Subcutaneous abdominal adipose tissue (tissue), 5 donors: ENCODE measurements around the gene RGS3.

Experiments
- H3K27ac ChIP-seq: one replicate; pipeline ENCODE4 v1.7.0; 2013; ENCODE audit warnings: low read depth, mild to moderate bottlenecking, inconsistent platforms, low read length, moderate library complexity
- H3K27me3 ChIP-seq, 5 donors: one replicate each; pipeline ENCODE4 v1.7.0; 2013; ENCODE audit warnings: low read length in 5 of 5, inconsistent platforms in 1 of 5; ENCODE audit not compliant: control insufficient read depth in 5 of 5, insufficient read depth in 4 of 5
- H3K36me3 ChIP-seq, 5 donors: one replicate each; pipeline ENCODE4 v1.7.0; 2013; ENCODE audit warnings: low read length in 5 of 5; ENCODE audit not compliant: control insufficient read depth in 5 of 5, insufficient read depth in 5 of 5
- H3K4me1 ChIP-seq, 5 donors: one replicate each; pipeline ENCODE4 v1.7.0; 2013; ENCODE audit warnings: low read length in 5 of 5, mild to moderate bottlenecking in 3 of 5, moderate library complexity in 1 of 5; ENCODE audit not compliant: control insufficient read depth in 5 of 5, insufficient read depth in 5 of 5
- H3K4me3 ChIP-seq, 5 donors: one replicate each; pipeline ENCODE4 v1.7.0; 2013; ENCODE audit warnings: low read length in 5 of 5, low read depth in 1 of 5
- H3K9ac ChIP-seq, 5 donors: one replicate each; pipeline ENCODE4 v1.7.0; 2013; ENCODE audit warnings: low read length in 5 of 5, mild to moderate bottlenecking in 4 of 5, moderate library complexity in 3 of 5
- H3K9me3 ChIP-seq, 5 donors: one replicate each; pipeline ENCODE4 v1.7.0; 2013; ENCODE audit warnings: low read length in 5 of 5; ENCODE audit not compliant: control insufficient read depth in 5 of 5
- donor health status: healthy.
- donor health status: healthy.
- donor health status: healthy.
- donor health status: healthy.
- donor health status: healthy.

RGS3 gene

DNA sequence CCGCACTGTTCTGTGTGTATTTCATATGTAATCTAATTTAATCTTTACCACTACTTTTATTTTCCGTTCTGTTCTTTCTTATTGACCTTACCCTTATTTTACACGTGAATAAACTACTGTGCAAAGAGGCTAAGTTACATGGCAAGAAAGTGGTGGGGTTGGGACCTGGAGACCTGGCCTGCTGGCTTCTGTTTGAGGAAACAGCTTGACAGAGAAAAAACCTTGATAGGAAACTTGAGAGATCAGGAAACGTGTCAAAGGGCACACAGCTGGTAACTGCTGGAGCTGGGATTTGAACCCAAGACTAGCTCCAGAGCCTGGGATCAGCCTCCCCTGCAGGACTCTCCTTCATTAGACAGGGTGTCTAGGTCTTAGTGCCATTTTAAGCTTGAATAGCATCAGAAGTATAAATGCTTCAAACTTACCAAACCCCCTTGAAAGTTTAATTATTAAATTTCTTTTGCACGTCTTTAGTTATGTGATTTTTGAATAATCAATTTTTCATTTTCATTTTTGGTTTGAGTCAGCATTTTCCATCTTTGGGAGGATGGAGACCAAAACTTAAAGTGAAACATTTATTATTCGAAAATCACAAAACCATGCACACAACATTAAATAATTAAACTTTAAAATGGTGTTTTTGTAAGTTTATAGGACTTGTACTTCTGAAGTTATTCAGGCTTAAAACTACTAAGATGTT, 129.5 kb downstream of the RGS3 start:
- peaks cover 0 to 30% (median 27%) of the 10 kb centered on the region in 5 donors for H3K36me3 ChIP-seq
- peak overlapping the region in 3 of 5 donors; percentile 33 to 89 (median 86) for H3K4me3 ChIP-seq
- H3K4me1 ChIP-seq = peaks cover 24 to 96% (median 76%) of the 10 kb centered on the region in 5 donors
- H3K27me3 ChIP-seq = peaks cover 0 to 3% (median 0%) of the 10 kb centered on the region in 5 donors
- peak overlapping the region; percentile 95 for H3K27ac ChIP-seq
- H3K9ac ChIP-seq = peak overlapping the region in 3 of 5 donors; percentile 48 to 81 (median 56)
- H3K9me3 ChIP-seq = no peaks in the 10 kb centered on the region

DNA sequence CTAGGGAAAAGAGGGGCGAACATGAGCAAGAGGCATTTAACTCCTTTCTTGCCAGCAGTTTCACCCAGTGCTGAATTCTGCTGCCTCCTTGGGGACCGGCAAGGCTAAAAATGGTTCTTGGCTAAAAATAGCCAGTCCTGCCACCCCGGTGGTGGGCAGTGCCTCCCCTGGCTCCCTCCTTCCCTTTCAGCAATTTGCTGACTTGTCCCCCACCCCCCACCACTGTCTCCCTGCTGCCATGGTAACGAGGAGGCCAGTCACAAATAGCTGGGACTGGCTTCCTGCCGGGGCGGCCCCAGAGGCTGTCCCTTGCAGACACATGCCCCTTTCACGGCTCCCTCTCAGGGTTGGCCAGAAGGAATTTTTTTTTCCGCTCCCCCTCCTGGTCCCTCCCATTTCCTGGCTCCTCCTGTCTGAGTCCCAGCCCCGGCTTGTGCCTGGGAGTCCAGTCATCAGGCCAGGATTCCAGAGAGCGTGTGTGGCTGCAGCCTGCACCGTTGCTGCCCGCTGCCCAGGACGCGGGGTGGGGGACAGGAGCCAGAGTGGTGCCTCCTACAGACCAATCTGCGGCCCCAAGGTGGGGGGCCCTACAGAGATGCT, 130.3 kb downstream of the RGS3 start:
- H3K9me3 ChIP-seq = no peaks in the 10 kb centered on the region
- H3K9ac ChIP-seq = peak overlapping the region; percentile 81 to 99 (median 84)
- H3K36me3 ChIP-seq = peaks cover 0 to 36% (median 27%) of the 10 kb centered on the region in 5 donors
- H3K4me1 ChIP-seq = peaks cover 25 to 96% (median 84%) of the 10 kb centered on the region in 5 donors
- peak overlapping the region; percentile 95 for H3K27ac ChIP-seq
- H3K27me3 ChIP-seq = peaks cover 0 to 3% (median 0%) of the 10 kb centered on the region in 5 donors
- peak overlapping the region; percentile 86 to 97 (median 89) for H3K4me3 ChIP-seq

DNA sequence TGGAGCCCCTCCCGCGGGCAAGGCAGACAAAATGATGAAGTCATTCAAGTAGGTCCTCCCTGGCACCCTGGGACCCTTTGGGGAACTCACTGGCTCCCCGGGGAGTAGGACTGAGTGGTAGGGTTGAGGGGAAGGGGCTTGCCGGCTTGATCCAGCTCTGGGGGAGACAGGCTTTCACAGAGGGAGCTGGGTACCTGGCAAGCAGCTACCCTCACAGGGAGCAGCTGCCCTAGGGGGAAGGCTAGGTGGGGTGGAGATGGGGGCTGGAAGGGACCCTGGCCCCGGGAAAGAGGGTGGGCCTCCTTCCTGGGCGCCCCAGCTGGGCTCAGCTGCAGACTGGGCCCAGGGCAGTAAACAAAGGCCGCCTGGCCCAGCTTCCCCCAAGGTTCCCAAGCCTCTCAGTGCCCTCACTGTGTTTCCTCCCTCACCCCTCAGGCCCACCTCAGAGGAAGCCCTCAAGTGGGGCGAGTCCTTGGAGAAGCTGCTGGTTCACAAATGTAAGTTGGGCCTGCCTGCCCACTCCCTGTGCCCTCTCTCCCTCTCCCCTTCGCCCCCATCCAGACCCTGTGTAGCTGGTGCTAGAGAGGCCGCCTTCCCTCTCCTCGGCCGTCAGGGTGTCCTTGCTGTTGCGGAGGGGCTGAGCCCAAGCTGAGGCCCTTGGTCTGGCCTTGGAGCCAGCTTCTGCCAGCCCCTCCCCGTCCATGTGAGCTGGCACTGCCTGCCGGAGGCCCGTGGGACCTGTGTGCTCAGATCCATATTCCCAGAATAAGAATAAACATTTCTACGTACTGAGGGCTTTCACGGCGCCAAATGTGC, 131.2 kb downstream of the RGS3 start:
- no peaks in the 10 kb centered on the region for H3K27me3 ChIP-seq
- no peaks in the 10 kb centered on the region for H3K9me3 ChIP-seq
- peaks cover 26 to 96% (median 84%) of the 10 kb centered on the region in 5 donors for H3K4me1 ChIP-seq
- peaks cover 0 to 36% (median 27%) of the 10 kb centered on the region in 5 donors for H3K36me3 ChIP-seq
- peak overlapping the region; percentile 86 to 97 (median 89) for H3K4me3 ChIP-seq
- H3K27ac ChIP-seq = peak overlapping the region; percentile 95
- peak overlapping the region; percentile 81 to 99 (median 84) for H3K9ac ChIP-seq

DNA sequence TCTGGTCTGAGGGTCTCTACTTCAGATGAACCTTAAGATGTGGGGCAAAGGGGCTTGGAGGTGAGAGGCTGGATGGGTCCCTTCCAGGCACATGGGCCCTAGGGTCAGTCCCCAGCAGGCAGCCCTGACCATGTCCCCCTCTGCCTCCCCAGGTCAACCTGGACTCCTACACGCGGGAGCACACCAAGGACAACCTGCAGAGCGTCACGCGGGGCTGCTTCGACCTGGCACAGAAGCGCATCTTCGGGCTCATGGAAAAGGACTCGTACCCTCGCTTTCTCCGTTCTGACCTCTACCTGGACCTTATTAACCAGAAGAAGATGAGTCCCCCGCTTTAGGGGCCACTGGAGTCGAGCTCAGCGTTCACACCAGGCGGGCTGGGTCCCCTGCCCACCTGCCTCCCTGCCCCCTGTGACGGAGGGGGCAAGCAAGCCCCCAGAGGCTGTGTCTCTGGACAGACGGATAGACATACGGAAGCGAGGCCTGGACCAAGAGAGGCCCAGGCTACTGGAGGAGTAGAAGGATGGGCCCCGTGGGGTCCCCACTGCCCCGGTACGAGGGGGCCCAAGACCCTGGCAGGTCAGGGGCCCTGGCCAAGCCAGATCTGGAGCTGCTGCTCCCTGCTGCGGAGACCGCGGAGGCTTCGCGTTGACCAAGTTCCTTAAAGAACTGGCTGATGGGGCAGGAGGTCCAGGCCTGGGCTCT, 133.2 kb downstream of the RGS3 start:
- H3K4me1 ChIP-seq = peaks cover 30 to 98% (median 95%) of the 10 kb centered on the region in 5 donors
- peak overlapping the region in 4 of 5 donors; percentile 2 to 98 (median 53) for H3K9ac ChIP-seq
- peak overlapping the region; percentile 86 to 97 (median 89) for H3K4me3 ChIP-seq
- H3K27me3 ChIP-seq = no peaks in the 10 kb centered on the region
- H3K9me3 ChIP-seq = no peaks in the 10 kb centered on the region
- H3K36me3 ChIP-seq = peaks cover 0 to 36% (median 27%) of the 10 kb centered on the region in 5 donors
- peak overlapping the region; percentile 49 for H3K27ac ChIP-seq

DNA sequence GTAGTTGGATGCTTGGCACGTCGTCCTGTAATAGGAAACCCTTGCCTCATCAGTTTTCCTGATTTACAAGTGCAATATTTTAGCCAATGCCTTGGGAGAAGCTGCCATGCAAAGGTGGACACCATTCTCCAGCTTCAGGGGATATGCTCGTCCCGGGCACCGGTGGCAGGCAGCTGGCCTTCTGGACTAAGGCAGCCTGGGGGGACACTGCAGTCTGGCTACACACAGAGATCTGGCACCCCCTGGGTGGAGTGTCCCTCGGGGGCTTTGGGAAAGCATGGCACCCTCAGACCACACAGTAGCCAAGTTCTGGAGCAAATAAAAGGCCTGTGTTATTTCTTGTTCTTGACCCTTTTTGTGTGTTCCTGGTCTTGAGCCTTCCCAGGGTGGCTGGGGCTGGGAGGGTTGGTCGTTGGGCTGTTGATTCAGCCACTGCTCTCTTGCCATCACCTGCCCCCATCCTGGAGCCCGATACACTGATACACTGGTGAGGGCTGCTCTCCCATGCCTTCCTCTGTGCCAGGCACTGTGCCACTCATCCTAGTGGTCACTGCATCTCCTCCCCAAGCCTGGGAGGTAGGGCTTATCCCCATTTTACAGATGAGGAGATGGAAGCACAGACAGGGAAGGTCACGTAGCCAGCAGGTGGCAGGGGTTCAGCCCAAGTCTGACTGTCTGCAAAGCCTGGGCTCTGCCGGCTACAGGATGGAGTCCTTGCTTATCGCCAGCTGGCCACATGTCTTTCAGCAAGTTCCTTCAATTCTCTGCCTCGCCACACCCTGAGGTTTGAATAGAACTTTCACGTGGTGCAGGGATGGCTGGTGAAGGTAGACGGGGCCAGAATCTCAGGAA, 134.1 kb downstream of the RGS3 start:
- peaks cover 0 to 36% (median 27%) of the 10 kb centered on the region in 5 donors for H3K36me3 ChIP-seq

DNA sequence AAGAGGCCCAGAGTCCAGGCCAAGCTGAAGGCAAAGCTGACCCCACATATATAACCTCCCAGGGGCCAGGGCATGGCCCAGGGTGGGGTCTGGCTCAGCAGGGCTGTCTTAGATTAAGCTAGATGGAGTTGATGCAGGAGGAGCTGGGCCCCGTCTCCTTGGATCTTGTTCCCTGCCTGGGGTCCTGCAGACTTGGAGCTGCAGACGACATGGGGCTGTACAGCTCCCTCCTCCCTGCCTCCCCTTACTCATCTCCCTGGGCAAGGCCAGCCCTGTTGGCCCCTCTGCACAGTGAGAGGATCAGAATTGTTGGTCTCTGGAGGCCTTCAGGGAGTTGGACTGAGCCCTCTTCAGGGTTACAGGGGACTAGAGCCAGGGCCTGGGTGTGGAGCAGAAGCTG, 134.9 kb downstream of the RGS3 start:
- Histone ChIP-seq H3K9me3 (no peaks in the 10 kb centered on the region), H3K27ac (peak overlapping the region; percentile 49), H3K4me3 (peak overlapping the region in 2 of 5 donors; percentile 9 to 97), H3K9ac (peak overlapping the region in 3 of 5 donors; percentile 38 to 49 (median 42)), H3K36me3 (peaks cover 0 to 36% (median 27%) of the 10 kb centered on the region in 5 donors), H3K4me1 (peaks cover 30 to 99% (median 98%) of the 10 kb centered on the region in 5 donors), H3K27me3 (no peaks in the 10 kb centered on the region)

More for the DNA sequence above, 134.1 kb downstream of the RGS3 start:
- peaks cover 33 to 98% (median 96%) of the 10 kb centered on the region in 5 donors for H3K4me1 ChIP-seq
- H3K27me3 ChIP-seq = no peaks in the 10 kb centered on the region
- H3K9ac ChIP-seq = peak overlapping the region in 4 of 5 donors; percentile 2 to 63 (median 40)
- no peaks in the 10 kb centered on the region for H3K9me3 ChIP-seq
- H3K27ac ChIP-seq = peak overlapping the region; percentile 49
- H3K4me3 ChIP-seq = peak overlapping the region; percentile 9 to 97 (median 31)

DNA sequence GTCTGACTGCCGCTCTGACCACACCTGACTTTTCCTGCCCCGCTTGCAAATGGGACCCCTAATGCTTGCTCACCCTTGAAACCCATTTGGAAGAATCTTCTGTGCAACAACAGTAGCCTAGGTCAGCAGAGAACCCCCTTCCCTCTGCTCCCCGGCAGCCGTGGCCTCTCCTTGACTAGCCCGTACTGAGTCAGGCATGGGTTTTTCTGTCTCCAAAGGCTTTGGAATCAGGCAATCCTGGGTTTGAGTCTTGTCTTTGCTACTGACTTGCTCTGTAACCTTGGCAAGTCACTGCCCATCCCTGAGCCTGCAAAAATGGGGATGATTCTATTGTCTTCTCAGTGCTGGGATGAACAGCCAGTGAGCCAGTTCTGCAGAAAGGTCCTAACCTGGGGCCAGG, 135.4 kb downstream of the RGS3 start:
- H3K9ac ChIP-seq = peak overlapping the region in 1 of 5 donors; percentile 49
- H3K4me3 ChIP-seq = peak overlapping the region in 1 of 5 donors; percentile 9
- H3K36me3 ChIP-seq = peaks cover 0 to 36% (median 27%) of the 10 kb centered on the region in 5 donors
- H3K4me1 ChIP-seq = peaks cover 28 to 98% (median 95%) of the 10 kb centered on the region in 5 donors
- H3K9me3 ChIP-seq = no peaks in the 10 kb centered on the region
- no peaks in the 10 kb centered on the region for H3K27me3 ChIP-seq
- H3K27ac ChIP-seq = no peak overlapping the region

DNA sequence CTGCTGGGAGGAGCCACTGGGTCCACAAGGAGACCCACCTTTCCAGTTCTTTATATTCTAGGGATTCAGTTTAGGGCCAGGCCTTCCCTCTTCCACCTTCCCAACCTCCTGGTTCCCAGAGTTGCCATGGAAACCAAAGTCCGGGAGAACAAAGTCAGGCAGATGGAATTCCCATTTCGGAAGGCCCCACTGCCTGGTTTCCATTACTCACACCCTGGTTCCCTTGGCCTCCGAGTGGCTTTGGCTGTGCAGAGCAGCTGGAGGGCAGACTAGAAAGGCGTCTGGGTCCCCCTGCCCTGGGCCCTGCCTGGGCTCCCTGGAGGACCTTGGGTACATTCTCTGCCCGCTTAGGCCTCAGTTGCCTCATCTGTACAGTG, 136.1 kb downstream of the RGS3 start:
- Histone ChIP-seq H3K27ac (peak overlapping the region; percentile 60), H3K4me3 (no peak overlapping the region), H3K27me3 (no peaks in the 10 kb centered on the region), H3K4me1 (peaks cover 28 to 95% (median 88%) of the 10 kb centered on the region in 5 donors), H3K9me3 (no peaks in the 10 kb centered on the region), H3K36me3 (peaks cover 0 to 36% (median 27%) of the 10 kb centered on the region in 5 donors), H3K9ac (peak overlapping the region in 1 of 5 donors; percentile 68)
